H1 (cell line): ENCODE data around the gene ACOX1. TPM values are rescaled to one million over a fixed set of nuclear protein-coding genes. Genes with fewer than 3 reads are reported as not detected.

Experiments
- CTCF ChIA-PET: fragments of 300-600 bp; sonication (Branson Sonifier 250); formaldehyde crosslinking; loops from one replicate; lab custom pipeline; 2021; ENCODE audit not compliant: partially characterized antibody; lab: Charles Lee
- POLR2A ChIA-PET: fragments of 300-600 bp; sonication (Branson Sonifier 250); formaldehyde crosslinking; loops from one replicate; lab custom pipeline; 2021; ENCODE audit warnings: inconsistent platforms; ENCODE audit not compliant: partially characterized antibody; lab: Charles Lee
- DNase-seq, 2 experiments: peaks; one replicate each; pipeline versions ENCODE4 v3.0.0 to v3.0.0-alpha.2; 2010 to 2022; ENCODE audit warnings: low spot score in 2 of 2, low read depth in 1 of 2, mixed read lengths in 1 of 2
- FAIRE-seq: peaks from 2 replicates; lab custom pipeline; 2011; peaks lifted over from hg19 to GRCh38; lab: Jason Lieb, UNC
- H2AFZ ChIP-seq: 2 replicates; pipeline ENCODE4 v1.8.1; 2012; ENCODE audit warnings: low read length, inconsistent platforms
- H2AK5ac ChIP-seq: 2 replicates; pipeline ENCODE4 v1.6.1; 2013; ENCODE audit warnings: low read depth, low read length
- H2BK120ac ChIP-seq: replicated peaks from 2 replicates; pipeline ENCODE3; 2013; ENCODE audit warnings: low read depth, low read length, inconsistent platforms
- H2BK12ac ChIP-seq: 2 replicates; pipeline ENCODE4 v1.6.1; 2013; ENCODE audit warnings: low read depth, low read length
- H2BK15ac ChIP-seq: 2 replicates; pipeline ENCODE4 v1.6.1; 2013; ENCODE audit warnings: low read length
- H2BK20ac ChIP-seq: 2 replicates; pipeline ENCODE4 v1.6.1; 2013; ENCODE audit warnings: low read length
- H2BK5ac ChIP-seq: 2 replicates; pipeline ENCODE4 v1.6.1; 2013; ENCODE audit warnings: low read depth, low read length
- H3K14ac ChIP-seq: 2 replicates; pipeline ENCODE4 v1.6.1; 2013; ENCODE audit warnings: inconsistent platforms; ENCODE audit not compliant: insufficient read length
- H3K18ac ChIP-seq: 2 replicates; pipeline ENCODE4 v1.6.1; 2013; ENCODE audit warnings: low read length; ENCODE audit errors: extremely low read depth
- H3K23ac ChIP-seq: 2 replicates; pipeline ENCODE4 v1.6.1; 2013; ENCODE audit warnings: inconsistent platforms; ENCODE audit not compliant: insufficient read length
- H3K23me2 ChIP-seq: 2 replicates; pipeline ENCODE4 v1.6.1; 2013; ENCODE audit warnings: low read depth, low read length
- H3K27ac ChIP-seq: 2 replicates; pipeline ENCODE4 v1.6.1; 2011; ENCODE audit warnings: low read depth, low read length, inconsistent platforms
- H3K27me3 ChIP-seq, 4 experiments: replicated peaks in 1 of 4; 1 replicate in 1 of 4; 2 replicates in 3 of 4; pipeline versions ENCODE4 v1.6.1 to v1.8.1; 2011 to 2013; ENCODE audit warnings: low read length in 3 of 4, mild to moderate bottlenecking in 3 of 4, inconsistent platforms in 2 of 4, mixed read lengths in 2 of 4, moderate library complexity in 1 of 4; ENCODE audit not compliant: control insufficient read depth in 3 of 4, insufficient read depth in 3 of 4; ENCODE audit errors: extremely low read depth in 1 of 4
- H3K36me3 ChIP-seq, 4 experiments: 2 replicates each; pipeline versions ENCODE4 v1.6.1 to v1.8.1; 2011 to 2013; ENCODE audit warnings: mild to moderate bottlenecking in 4 of 4, low read length in 3 of 4, moderate library complexity in 2 of 4, control low read depth in 1 of 4, inconsistent platforms in 1 of 4; ENCODE audit not compliant: insufficient read depth in 4 of 4, control insufficient read depth in 2 of 4
- H3K4ac ChIP-seq: replicated peaks from 2 replicates; pipeline ENCODE3; 2013; ENCODE audit warnings: low read length, low read depth, mixed read lengths, inconsistent platforms; ENCODE audit not compliant: insufficient read length
- H3K4me1 ChIP-seq, 4 experiments: replicated peaks in 1 of 4; 1 replicate in 1 of 4; 2 replicates in 3 of 4; pipeline versions ENCODE4 v1.6.1 to v1.8.1; 2011 to 2013; ENCODE audit warnings: low read length in 3 of 4, inconsistent platforms in 2 of 4, mixed read lengths in 1 of 4; ENCODE audit not compliant: insufficient read depth in 4 of 4, control insufficient read depth in 3 of 4
- H3K4me2 ChIP-seq, 2 experiments: 2 replicates each; pipeline versions ENCODE4 v1.6.1 to v1.8.1; 2011 to 2013; ENCODE audit warnings: low read depth in 2 of 2, low read length in 2 of 2, control low read depth in 1 of 2, inconsistent platforms in 1 of 2, mild to moderate bottlenecking in 1 of 2; ENCODE audit not compliant: insufficient read depth in 1 of 2
- H3K4me3 ChIP-seq, 4 experiments: fragments of 200-600, 300-600 bp in 1 of 4; sonication (generic), shearing (Covaris generic), sonication (Bioruptor Twin) in 1 of 4; 2 replicates each; pipeline versions ENCODE4 v1.5.1 to v1.8.1; 2011 to 2016; ENCODE audit warnings: low read length in 4 of 4, low read depth in 3 of 4, control low read depth in 2 of 4, inconsistent platforms in 2 of 4, mild to moderate bottlenecking in 2 of 4, mixed read lengths in 1 of 4, moderate library complexity in 1 of 4; ENCODE audit not compliant: insufficient read depth in 2 of 4; ENCODE audit errors: extremely low read depth in 1 of 4
- H3K56ac ChIP-seq: replicated peaks from 2 replicates; pipeline ENCODE3; 2013; ENCODE audit warnings: low read depth, mild to moderate bottlenecking, mixed read lengths, low read length, inconsistent platforms; ENCODE audit not compliant: insufficient read length
- H3K79me1 ChIP-seq: 2 replicates; pipeline ENCODE4 v1.6.1; 2013; ENCODE audit warnings: low read depth, low read length, control low read depth
- H3K79me2 ChIP-seq, 2 experiments: 2 replicates each; pipeline versions ENCODE4 v1.6.1 to v1.8.1; 2012 to 2013; ENCODE audit warnings: low read length in 2 of 2, mild to moderate bottlenecking in 2 of 2, inconsistent platforms in 1 of 2; ENCODE audit not compliant: insufficient read depth in 2 of 2, control insufficient read depth in 1 of 2
- H3K9ac ChIP-seq, 4 experiments: replicated peaks in 1 of 4; 1 replicate in 1 of 4; 2 replicates in 3 of 4; pipeline versions ENCODE4 v1.6.1 to v1.8.1; 2011 to 2013; ENCODE audit warnings: low read depth in 3 of 4, low read length in 3 of 4, control low read depth in 2 of 4, mild to moderate bottlenecking in 2 of 4, moderate library complexity in 2 of 4, inconsistent platforms in 1 of 4; ENCODE audit errors: extremely low read depth in 1 of 4
- H3K9me3 ChIP-seq, 2 experiments: 2 replicates each; pipeline versions ENCODE4 v1.6.1 to v1.8.1; 2012 to 2013; ENCODE audit warnings: mild to moderate bottlenecking in 2 of 2, moderate library complexity in 2 of 2, control low read depth in 1 of 2, inconsistent platforms in 1 of 2, low read depth in 1 of 2, low read length in 1 of 2, mixed read lengths in 1 of 2; ENCODE audit not compliant: insufficient read depth in 2 of 2
- H4K20me1 ChIP-seq, 2 experiments: replicated peaks in 1 of 2; 2 replicates each; pipeline versions ENCODE3 to v1.8.1; 2011 to 2013; ENCODE audit warnings: inconsistent platforms in 2 of 2, low read length in 2 of 2, mild to moderate bottlenecking in 1 of 2; ENCODE audit not compliant: insufficient read depth in 2 of 2, control insufficient read depth in 1 of 2
- H4K5ac ChIP-seq: 2 replicates; pipeline ENCODE4 v1.6.1; 2013; ENCODE audit warnings: low read length, low read depth, mixed read lengths, inconsistent platforms; ENCODE audit not compliant: insufficient read length
- H4K8ac ChIP-seq: 2 replicates; pipeline ENCODE4 v1.8.0; 2013; ENCODE audit warnings: mild to moderate bottlenecking, moderate library complexity, low read length, inconsistent platforms; ENCODE audit not compliant: insufficient read depth; ENCODE audit errors: extremely low read depth
- H4K91ac ChIP-seq: replicated peaks from 2 replicates; pipeline ENCODE3; 2013; ENCODE audit warnings: low read length, mixed read lengths, inconsistent platforms; ENCODE audit not compliant: insufficient read length
- CBX8 ChIP-seq: fragments of 300-800, 300-1000 bp; sonication (generic); IDR thresholded peaks from 2 replicates; pipeline ENCODE4 v1.7.1; 2016; ENCODE audit warnings: low read depth, low read length, borderline replicate concordance
- CEBPB ChIP-seq: IDR thresholded peaks from 2 replicates; pipeline ENCODE4 v1.6.1; 2012; ENCODE audit warnings: low read depth, low read length
- CHD1 ChIP-seq: IDR thresholded peaks from 2 replicates; pipeline ENCODE4 v1.6.1; 2012; ENCODE audit warnings: low read depth, low read length, improper control_type of control experiment
- HDAC2 ChIP-seq, 2 experiments: fragments of 300-600 bp in 1 of 2; sonication (generic) in 1 of 2; IDR thresholded peaks; 2 replicates each; pipeline ENCODE4 v1.6.1; 2011 to 2012; ENCODE audit warnings: low read depth in 2 of 2, low read length in 2 of 2, mild to moderate bottlenecking in 2 of 2, moderate library complexity in 2 of 2, borderline replicate concordance in 1 of 2, inconsistent platforms in 1 of 2
- HDAC6 ChIP-seq: IDR thresholded peaks from one replicate; pipeline ENCODE4 v1.7.1; 2012; ENCODE audit warnings: low read depth, mild to moderate bottlenecking, inconsistent platforms, low read length, moderate library complexity
- MAFK ChIP-seq: IDR thresholded peaks from 2 replicates; pipeline ENCODE4 v1.6.1; 2012; ENCODE audit warnings: low read depth, mild to moderate bottlenecking, improper control_type of control experiment, low read length
- MAX ChIP-seq: IDR thresholded peaks from 2 replicates; pipeline ENCODE4 v1.6.1; 2012; ENCODE audit warnings: inconsistent platforms
- RBBP5 ChIP-seq: IDR thresholded peaks from 2 replicates; pipeline ENCODE4 v1.7.1; 2012; ENCODE audit warnings: low read depth, mild to moderate bottlenecking, inconsistent platforms, low read length, moderate library complexity, borderline replicate concordance
- TCF12 ChIP-seq: IDR thresholded peaks from 2 replicates; pipeline ENCODE4 v1.6.1; 2011; ENCODE audit warnings: low read depth, mild to moderate bottlenecking, low read length
- WGBS, 2 experiments: shearing (Covaris generic) in 1 of 2; methylation state at CpG; one replicate each; pipeline versions ENCODE4 v1.1.6 to v1.1.7; 2013 to 2015; ENCODE audit warnings: low lambda C conversion rate in 2 of 2, mixed read lengths in 2 of 2, inconsistent platforms in 1 of 2, low coverage in 1 of 2, missing lambda C conversion rate in 1 of 2; ENCODE audit not compliant: insufficient replicate concordance in 2 of 2, insufficient coverage in 1 of 2, insufficient read length in 1 of 2; ENCODE audit errors: extremely low coverage in 1 of 2, missing lambda C conversion rate in 1 of 2; 5-methylcytosine and 5-hydroxymethylcytosine counted together
- polyA plus RNA-seq, 7 experiments: library from polyadenylated mRNA; depleted of rRNA in 3 of 7; stranded (reverse) in 5 of 7; unstranded in 2 of 7; fragments of >200 nt in 5 of 7; fragments of 200-250 nt in 2 of 7; gene quantifications; 1 replicate in 5 of 7; 2 replicates in 1 of 7; 4 replicates in 1 of 7; pipeline versions ENCODE4 v1.2.1 to v1.2.3, GENCODE V29; 2011 to 2013; ENCODE audit warnings: missing spikeins in 2 of 7, mixed read lengths in 2 of 7
- total RNA-seq: library from RNA; stranded (reverse); fragmentation: NEBNext Ultra II Directional; extraction: Animal tissue kit (Norgen Biotek cat#: 25700); gene quantifications from 2 replicates; pipeline ENCODE4 v1.2.1, GENCODE V29; 2021

ACOX1 gene
- total and polyA plus RNA-seq, 2 of the 8 experiments (the other 6 are each of a cell fraction or from before 2014, with no cell fraction given): 10.5 to 30.4 TPM

GRCh38 chr17:75908201-75908600 lies 70.8 kb downstream of the ACOX1 start:
- no peak overlapping the region for H3K4me2 ChIP-seq
- FAIRE-seq: no peak

More at GRCh38 chr17:75908201-75908600, 70.8 kb downstream of the ACOX1 start:
- POLR2A ChIA-PET: interaction anchor here (1.0 kb wide), 1 partner anchor 16 kb away, joined by 3 read pairs; no protein-coding TSS in a partner anchor
- no peak for DNase-seq
- Histone ChIP-seq H3K79me2 (peaks cover 0 to 10% of the 10 kb centered on the region in 2 experiments; a peak in 2 of 4 replicates), H2AK5ac (no peak overlapping the region), H2BK20ac (no peak overlapping the region), H3K27ac (no peak overlapping the region), H3K4ac (no peak overlapping the region), H3K56ac (no peak overlapping the region), H4K20me1 (peaks cover 0 to 2% of the 10 kb centered on the region in 2 experiments), H3K18ac (no peak overlapping the region), H3K14ac (no peak overlapping the region), H3K36me3 (no peaks in the 10 kb centered on the region), H2BK120ac (no peak overlapping the region), H3K23me2 (peaks cover 3% of the 10 kb centered on the region; the same call in 1 of the 2 replicates), H2BK5ac (no peak overlapping the region), H2AFZ (no peak overlapping the region), H3K9ac (no peak overlapping the region; a peak in 1 of 7 replicates), H4K8ac (no peak overlapping the region), H3K4me3 (no peak overlapping the region), H3K4me1 (no peaks in the 10 kb centered on the region; a peak in 2 of 7 replicates), H3K79me1 (no peaks in the 10 kb centered on the region; the same call in 1 of the 2 replicates), H2BK15ac (no peak overlapping the region), H3K27me3 (no peaks in the 10 kb centered on the region), H3K23ac (no peak overlapping the region)
- TF ChIP-seq MAFK (no peak), TCF12 (no peak), MAX (no peak), CBX8 (no peak), HDAC6 (no peak), HDAC2 (IDR thresholded peaks at IDR 0.05; ENCODE audit: borderline replicate concordance in 1 of 2, low read depth in 2 of 2, low read length in 2 of 2) (no peak), CEBPB (no peak), CHD1 (no peak), RBBP5 (no peak)
- TF ChIP-seq, all 59 proteins: peak for 0
- CTCF ChIA-PET: interaction anchor here (0.6 to 51.3 kb wide), 6 partner anchors 14 to 699 kb away, joined by 3 to 885 read pairs (median 6); partner anchors contain the start of gene CDK3
- H3K9me3 ChIP-seq: no peaks in the 10 kb centered on the region
- no peak overlapping the region for H2BK12ac ChIP-seq
- 89% methylated on average over 6 of the region's 6 CpGs; no CpG with 5 or more reads in 1 of the 2 experiments for WGBS, 2 experiments
- H4K5ac ChIP-seq: no peak overlapping the region
- no peak overlapping the region for H4K91ac ChIP-seq
